H1 (cell line): ENCODE data around the gene GAD2. TPM values are rescaled to one million over a fixed set of nuclear protein-coding genes. Genes with fewer than 3 reads are reported as not detected.

Experiments used
- CTBP2 ChIP-seq: IDR thresholded peaks from 2 replicates; pipeline ENCODE4 v1.7.0; 2011; ENCODE audit warnings: borderline replicate concordance, mild to moderate bottlenecking, moderate library complexity, mixed read lengths, low read length; ENCODE audit not compliant: insufficient read depth, insufficient read length
- E2F6 ChIP-seq: IDR thresholded peaks from 2 replicates; pipeline ENCODE4 v1.6.1; 2012; ENCODE audit warnings: inconsistent platforms
- TEAD4 ChIP-seq: IDR thresholded peaks from 2 replicates; pipeline ENCODE4 v1.6.1; 2012; ENCODE audit warnings: low read depth, low read length, inconsistent platforms, mixed read lengths
- polyA plus RNA-seq, 7 experiments: library from polyadenylated mRNA; depleted of rRNA in 3 of 7; stranded (reverse) in 5 of 7; unstranded in 2 of 7; fragments of >200 nt in 5 of 7; fragments of 200-250 nt in 2 of 7; gene quantifications; 1 replicate in 5 of 7; 2 replicates in 1 of 7; 4 replicates in 1 of 7; pipeline versions ENCODE4 v1.2.1 to v1.2.3, GENCODE V29; 2011 to 2013; ENCODE audit warnings: missing spikeins in 2 of 7, mixed read lengths in 2 of 7
- total RNA-seq: library from RNA; stranded (reverse); fragmentation: NEBNext Ultra II Directional; extraction: Animal tissue kit (Norgen Biotek cat#: 25700); gene quantifications from 2 replicates; pipeline ENCODE4 v1.2.1, GENCODE V29; 2021
- TF ChIP-seq, protein P1 (sequence below): IDR thresholded peaks from 2 replicates; pipeline ENCODE4 v1.6.1; 2011; ENCODE audit warnings: low read depth, mild to moderate bottlenecking, low read length; ENCODE audit not compliant: insufficient read depth

The GAD2 gene
- total and polyA plus RNA-seq, 2 of the 8 experiments (the other 6 are each of a cell fraction or from before 2014, with no cell fraction given) = 0.30 to 0.47 TPM

DNA sequence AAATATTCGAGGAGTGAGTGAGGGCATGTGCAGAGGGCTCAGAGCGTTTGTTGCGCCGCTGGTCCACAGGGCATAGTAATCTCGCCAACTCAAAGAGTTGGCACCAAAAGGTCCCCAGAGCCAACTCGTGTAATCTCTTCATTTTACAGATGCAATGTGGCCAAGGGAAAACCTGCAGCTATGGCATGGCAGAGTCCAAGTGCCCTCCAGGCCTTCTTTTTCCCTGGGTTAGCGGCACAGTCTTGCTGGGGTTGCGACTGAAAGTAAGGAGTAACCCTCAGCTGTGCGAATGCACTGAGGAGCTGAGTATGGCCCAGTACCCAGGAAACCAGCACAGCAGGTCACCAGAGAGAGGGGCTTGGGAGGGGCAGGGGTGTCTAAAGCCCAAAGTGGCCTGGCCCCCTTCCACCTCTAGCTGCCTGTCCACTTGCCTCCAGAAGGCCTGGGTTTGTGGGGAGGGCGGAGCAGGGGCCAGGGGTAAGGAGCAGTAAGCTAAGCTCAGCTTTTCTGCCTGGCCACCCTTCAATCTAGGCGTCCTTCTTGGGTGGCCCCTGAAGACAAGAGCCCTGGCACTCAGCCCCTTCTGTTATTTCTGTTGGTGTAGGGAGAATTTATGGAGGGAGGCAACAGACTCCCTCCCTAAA lies 3.3 kb upstream of the GAD2 start (continued):
- TF ChIP-seq CTBP2 (no peak), E2F6 (no peak), TEAD4 (no peak)
- TF ChIP-seq, protein P1, sequence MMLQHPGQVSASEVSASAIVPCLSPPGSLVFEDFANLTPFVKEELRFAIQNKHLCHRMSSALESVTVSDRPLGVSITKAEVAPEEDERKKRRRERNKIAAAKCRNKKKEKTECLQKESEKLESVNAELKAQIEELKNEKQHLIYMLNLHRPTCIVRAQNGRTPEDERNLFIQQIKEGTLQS = no peak
